OCI-M2 (cell line): ENCODE data around the gene GHRH.

Experiments
- DNase-seq: peaks from one replicate; lab custom pipeline; 2025; ENCODE audit not compliant: unreplicated experiment; lab: John Stamatoyannopoulos, UW

Gene GHRH, protein sequence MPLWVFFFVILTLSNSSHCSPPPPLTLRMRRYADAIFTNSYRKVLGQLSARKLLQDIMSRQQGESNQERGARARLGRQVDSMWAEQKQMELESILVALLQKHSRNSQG

GRCh38 chr20:37261714-37262113 is at the start of gene GHRH:
Gene GHRH, minus strand, starts transcription at chr20:37261814. Its CDS starts 4,925 bp downstream, at chr20:37256889.
- DNase-seq, result no peak

DNA sequence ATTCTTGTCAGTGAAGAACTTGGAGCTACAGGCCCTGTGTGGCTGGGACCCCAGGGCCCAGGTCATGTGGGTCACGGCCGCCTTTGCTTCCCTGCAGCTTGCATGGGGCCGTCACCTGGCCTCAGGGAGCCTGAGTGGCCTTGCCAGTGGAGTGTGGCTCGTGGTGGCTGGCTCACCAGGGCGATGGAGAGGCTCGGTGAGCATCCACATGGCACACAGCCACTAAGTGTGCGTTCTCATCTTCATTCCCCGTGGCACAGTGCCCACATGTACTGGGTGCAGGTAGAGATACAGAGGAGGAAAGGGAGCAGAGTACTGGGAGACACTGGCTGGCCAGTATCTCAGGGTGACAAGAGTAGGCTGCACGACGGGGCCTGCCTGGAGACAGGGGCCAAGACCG is 49.3 kb upstream of the GHRH start:
- DNase-seq, result no peak

DNA sequence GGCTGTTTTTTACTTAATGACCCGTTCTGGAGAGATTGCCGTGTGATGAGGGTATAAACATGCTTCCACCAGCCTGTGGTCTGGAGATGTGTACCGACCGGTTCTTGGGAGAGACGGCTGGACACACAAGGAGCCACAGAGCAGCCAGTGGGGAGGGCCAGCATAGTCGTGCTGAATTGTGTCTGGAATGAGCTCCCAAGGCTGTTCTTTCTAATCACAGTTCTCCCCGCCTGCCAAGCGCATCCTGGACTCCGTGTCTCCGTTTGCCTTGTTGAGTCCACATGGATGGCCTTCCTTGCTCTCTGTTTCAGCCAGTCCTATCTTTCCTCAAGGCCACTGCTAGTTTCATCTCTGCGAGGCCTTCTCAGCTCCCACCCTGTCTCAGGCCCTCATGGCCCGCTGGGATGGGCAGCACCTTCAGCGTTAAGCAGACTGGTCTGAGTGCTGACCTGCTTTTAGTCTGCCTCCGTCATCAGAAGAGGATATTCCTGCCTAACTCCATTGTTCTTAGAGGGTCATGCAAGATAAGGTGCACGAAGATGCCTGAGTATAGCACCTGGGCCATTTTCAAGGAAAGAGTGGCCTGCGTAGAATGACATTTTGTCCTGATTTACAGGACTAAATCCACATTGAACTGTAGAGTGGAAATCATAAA is 48.4 kb upstream of the GHRH start:
- DNase-seq, result no peak

DNA sequence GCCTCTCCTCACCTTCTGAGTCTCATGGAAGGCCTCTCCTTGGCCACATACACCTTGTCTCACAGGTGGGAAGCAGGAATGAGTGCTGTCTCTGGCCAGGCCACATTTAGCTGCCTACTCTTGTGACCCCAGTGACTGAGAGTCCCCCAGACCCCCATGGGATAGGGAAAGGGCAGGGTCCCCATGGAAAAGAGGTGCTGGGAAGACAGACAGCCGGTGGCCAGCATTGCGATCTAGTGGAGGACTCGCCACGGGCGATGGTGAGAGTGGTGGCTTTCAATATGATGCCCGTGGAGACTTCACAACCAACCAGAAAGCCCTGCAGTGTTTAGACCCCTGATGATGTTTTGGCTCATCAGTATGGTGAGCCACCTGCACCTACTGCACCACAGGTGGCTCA is 47.7 kb upstream of the GHRH start:
- DNase-seq, result no peak

DNA sequence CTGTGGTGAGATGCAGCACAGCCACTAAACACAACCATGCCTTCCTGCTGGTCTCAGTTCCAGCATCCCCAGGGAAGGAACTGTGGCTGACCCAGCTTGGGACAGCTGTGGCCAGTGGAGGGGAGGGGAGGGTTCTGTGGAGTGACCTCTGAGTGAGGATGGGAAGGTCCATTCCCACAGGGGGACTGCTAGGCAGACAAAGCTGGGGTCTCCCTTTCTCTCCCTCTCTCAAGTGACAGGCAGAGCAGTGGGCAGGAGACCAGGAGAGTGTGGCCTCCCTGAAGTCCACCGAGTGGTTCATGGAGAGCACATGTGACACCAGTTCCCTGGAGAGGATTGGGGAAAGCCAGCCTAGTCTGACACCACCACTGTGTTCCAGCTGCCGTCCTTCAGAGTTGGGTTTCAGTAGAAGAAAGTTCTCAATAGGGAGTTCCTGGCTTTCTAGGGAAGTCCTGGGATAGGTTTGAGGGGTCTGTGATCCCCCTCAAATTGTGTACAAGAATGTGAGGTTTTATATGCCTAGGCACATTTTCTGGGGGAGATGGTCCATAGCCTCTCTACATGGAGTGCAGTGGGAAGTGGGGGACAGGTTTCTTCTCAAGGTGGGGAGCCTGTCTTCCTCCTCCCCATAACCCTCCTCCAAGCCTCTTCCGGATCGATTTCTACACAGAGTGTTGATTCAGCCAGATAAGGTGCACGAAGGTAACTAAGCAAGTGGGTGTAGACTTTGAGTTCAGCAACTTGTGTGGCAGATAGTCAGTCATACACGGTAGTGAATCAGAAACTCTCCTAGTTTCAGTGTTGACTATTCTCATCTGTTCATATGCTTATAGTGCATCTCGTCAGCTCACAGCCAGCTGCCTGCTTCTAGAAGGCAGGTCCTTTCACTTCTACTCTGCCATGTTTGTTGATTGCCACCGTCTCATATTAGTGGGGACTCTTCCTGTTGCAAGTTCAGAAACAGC is 46.8 kb upstream of the GHRH start:
- DNase-seq, result no peak

DNA sequence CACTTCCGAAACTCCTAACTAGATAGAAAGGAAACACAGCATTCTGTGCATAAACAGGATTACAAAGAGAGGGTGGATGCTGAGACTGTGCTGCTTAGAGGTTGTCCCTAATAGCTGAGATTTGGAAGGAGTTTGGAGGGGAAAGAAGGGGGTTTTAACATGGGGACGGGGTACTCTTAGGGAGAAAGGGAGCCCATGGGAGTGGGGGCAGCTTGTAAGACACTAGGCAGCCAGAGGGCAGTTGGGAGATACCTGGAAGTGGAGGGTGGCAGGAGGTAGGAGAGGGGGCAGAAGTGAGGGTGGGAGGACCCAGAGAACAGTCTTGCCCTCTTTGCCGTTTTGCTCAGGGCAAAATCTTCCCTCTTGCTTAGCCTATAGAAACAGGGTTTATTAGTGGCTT is 44.2 kb upstream of the GHRH start:
- DNase-seq, result no peak

DNA sequence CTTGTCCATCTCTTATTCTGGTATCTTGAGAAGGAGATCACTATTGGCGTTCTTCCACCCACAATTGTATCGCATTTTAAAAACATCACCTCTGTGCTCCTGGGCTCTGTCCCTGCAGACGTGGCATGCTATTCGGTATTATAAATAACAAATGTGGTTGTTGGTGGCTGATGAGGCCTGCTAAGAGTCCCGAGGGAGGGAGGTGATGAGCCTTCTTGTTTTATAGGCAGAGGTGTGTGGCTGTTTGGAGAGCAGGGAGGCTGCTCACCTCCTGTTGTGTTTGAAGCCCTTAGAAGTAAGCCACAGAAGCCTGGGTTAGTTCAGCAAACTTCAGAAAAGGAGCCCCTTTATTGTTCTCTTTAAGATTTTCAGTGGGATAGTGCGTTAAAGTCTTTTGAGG is 43.5 kb upstream of the GHRH start:
- DNase-seq, result no peak

DNA sequence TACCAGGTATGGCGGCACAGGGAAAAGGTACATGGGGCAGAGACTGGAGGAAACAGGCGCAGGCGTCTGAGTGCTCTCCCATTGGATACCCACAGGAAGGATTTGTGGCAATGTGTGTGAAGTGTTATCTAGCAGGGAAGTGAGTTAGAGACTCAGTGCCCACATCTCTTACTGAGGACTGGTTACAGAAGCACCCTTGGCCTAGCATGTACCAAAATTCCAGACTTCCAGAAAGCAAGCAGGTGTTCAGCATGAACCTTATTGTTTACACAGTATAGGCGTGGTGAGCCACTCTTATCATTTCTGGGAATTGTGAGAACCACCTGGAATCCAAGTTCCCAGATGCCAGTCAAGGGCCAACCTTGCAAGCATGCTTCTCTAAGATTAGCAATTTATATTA is 42.0 kb upstream of the GHRH start:
- no peak for DNase-seq

DNA sequence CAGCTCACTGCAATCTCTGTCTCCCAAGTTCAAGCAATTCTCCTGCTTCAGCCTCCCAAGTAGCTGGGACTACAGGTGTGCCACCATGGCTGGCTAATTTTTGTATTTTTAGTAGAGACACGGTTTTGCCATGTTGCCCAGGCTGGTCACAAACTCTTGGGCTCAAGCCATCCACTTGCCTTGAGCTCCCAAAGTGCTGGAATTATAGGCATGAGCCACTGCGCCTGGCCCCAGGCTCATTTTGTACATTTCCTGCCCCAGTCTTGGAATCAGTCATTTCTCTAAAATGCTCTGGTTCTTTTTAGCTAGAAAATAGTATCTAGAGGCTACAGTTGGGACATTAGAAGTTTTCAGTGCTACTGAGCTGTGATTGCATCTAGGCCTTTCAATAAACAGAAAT is 41.4 kb upstream of the GHRH start:
- DNase-seq, result no peak

DNA sequence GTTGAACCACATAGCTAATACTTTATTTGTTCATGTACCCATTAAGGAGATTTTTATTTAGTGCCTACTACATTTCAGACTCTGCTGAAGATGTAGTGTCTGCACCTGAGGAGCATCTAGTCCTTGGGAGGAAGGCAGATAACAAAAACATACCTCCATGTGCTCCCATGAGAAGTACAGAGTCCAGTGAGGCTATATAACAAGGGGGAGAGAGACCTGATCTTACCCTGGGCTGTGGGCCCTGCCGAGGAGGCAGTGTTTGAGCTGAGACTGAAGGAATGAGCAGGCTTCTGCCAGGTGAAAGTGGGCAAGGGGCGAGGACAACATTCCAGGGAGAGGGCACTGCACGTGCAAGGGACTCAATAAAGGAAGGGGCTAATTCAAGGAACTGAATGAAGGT is 39.9 kb upstream of the GHRH start:
- no peak for DNase-seq

DNA sequence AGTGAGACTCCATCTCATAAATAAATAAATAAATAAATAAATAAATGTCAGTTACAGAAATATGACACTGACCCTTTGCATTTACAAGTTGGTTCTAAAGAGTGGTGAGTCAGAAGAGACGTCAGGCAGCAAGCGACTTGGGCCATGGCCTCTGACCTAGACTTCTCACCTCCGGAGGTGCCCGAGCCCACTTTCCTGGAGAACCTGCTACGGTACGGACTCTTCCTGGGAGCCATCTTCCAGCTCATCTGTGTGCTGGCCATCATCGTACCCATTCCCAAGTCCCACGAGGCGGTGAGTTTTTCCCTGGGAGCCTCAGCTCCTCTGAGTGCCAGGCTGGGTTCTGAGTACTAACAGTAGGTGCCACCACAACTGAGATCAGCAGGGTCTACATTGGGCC is 39.5 kb upstream of the GHRH start:
- DNase-seq, result no peak

- DNase-seq, result no peak
Measured at GRCh38 chr20:37299718-37300528, 38.3 kb upstream of the GHRH start.

GRCh38 chr20:37298190-37298939 is 36.8 kb upstream of the GHRH start:
- DNase-seq, result no peak

GRCh38 chr20:37297066-37297736 is 35.6 kb upstream of the GHRH start:
- no peak for DNase-seq

DNA sequence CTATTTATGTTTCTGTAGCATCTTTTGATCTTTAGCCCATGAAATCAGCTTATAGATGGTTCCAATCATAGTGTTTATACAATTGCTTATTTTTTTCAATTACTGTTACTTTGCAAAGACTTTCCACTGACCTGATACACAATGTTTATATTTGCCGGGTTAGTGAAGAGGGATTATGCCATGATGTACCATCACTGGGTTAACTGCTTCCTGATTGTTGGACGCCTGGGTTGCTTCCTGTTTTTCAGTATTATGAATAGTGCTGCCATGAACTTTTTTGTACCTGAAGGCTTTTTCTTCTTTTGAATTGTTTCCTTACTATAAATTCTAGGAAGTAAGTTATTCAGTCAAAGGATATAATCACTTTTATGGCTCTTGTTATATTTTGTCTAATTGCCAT is 34.8 kb upstream of the GHRH start:
- no peak for DNase-seq

DNA sequence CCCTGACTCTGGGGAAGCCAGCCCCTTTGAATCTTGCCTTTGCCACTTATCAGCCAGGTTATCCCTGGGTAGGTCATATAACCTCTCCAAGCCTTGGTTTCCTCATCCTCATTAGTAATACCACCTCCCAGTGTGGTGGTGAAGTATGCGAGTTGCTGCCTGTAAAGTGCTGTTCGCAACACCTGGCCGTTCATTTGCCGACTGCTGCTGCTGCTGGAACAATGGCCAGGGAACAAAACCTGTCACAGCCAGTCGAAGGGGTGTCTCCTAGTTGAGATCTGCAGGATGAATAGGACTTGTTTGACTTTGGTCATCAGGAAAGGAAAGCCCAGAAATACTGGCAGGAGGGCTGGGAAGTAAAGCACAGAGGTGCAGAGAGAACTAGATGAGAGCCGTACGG is 34.0 kb upstream of the GHRH start:
- no peak for DNase-seq

DNA sequence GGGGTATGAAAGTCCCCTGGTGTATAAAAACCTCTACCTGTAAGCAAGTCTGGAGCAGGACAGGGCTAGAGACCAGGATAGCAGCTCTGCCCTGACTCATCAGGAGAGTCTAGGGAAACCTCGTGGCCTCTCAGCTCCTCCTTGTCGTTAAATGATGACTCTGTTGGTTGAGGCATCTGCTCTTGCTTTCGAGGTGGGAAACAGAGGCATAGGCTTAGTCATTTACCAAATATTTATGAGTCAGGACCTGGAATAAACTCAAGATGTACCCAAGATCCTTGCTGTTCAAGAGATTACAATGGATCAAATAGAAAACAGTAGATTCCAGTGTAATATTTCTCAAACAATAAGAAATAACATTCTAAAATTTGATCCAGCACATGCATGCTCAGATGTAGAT is 33.4 kb upstream of the GHRH start:
- no peak for DNase-seq

DNA sequence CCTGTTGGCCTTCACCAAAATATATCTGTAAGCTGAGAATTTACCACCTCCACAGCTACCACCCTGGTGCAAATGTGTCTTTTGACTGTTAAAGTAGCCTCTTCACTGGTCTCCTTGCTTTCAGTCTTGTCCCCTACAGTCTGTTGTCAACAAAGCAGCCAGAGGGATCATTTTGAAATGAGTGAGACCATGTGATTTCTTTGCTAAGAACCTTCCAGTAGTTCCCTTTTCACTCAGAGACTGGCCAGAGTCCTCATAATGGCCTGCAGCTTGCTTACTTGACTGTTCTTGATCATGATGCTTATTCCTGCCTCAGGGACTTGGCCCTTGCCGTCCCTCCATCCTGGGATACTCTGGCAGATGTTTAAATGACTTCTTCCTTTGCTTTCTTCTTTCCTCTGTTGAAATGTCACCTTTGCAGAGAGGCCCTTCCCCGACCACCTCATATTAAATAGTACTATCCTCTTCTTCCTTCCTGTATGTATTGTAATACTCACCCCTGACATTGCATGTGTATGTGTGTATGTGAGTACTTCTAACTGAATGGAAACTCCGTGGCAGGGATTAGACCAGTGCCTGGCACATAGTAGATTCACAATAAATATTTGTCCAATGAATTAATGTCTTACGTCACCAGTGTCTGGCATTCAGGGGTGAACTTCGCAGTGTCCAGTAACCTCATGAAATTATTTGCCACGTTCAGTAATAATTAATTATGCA is 32.8 kb upstream of the GHRH start:
- no peak for DNase-seq

- no peak for DNase-seq
Measured at GRCh38 chr20:37293301-37293943, 31.8 kb upstream of the GHRH start.
